HepG2 (cell line): ENCODE data around the gene RETREG2. TPM values are rescaled to one million over a fixed set of nuclear protein-coding genes. Genes with fewer than 3 reads are reported as not detected.

Experiments
- DRAP1 ChIP-seq: IDR thresholded peaks from 2 replicates; pipeline ENCODE4 v1.6.1; 2016; ENCODE audit warnings: missing genetic modification reagents, missing compliant biosample characterization
- GMEB2 ChIP-seq: IDR thresholded peaks from 2 replicates; pipeline ENCODE4 v1.6.1; 2016; ENCODE audit warnings: missing biosample characterization, missing genetic modification reagents, low read depth
- HOXA3 ChIP-seq: sonication (generic); formaldehyde crosslinking; IDR thresholded peaks from 2 replicates; pipeline ENCODE4 v1.5.0; 2020; ENCODE audit warnings: missing genetic modification reagents
- HOXA5 ChIP-seq: sonication (generic); formaldehyde crosslinking; IDR thresholded peaks from 2 replicates; pipeline ENCODE4 v1.4.0; 2020; ENCODE audit warnings: missing genetic modification reagents
- MAFK ChIP-seq, 2 experiments: IDR thresholded peaks in 1 of 2; conservative IDR thresholded peaks in 1 of 2; 2 replicates each; pipeline ENCODE4 v1.6.1; 2011; ENCODE audit warnings: improper control_type of control experiment in 2 of 2, low read length in 2 of 2
- MBD4 ChIP-seq: IDR thresholded peaks from 2 replicates; pipeline ENCODE4 v1.6.1; 2012; ENCODE audit warnings: low read length, inconsistent platforms, borderline replicate concordance
- MTA3 ChIP-seq: sonication (generic); formaldehyde crosslinking; IDR thresholded peaks from 2 replicates; pipeline ENCODE4 v1.4.0; 2020; ENCODE audit warnings: missing genetic modification reagents
- MYNN ChIP-seq: sonication (generic); formaldehyde crosslinking; IDR thresholded peaks from 2 replicates; pipeline ENCODE4 v1.4.0; 2020; ENCODE audit warnings: mild to moderate bottlenecking, low read depth, missing genetic modification reagents
- NFYC ChIP-seq: IDR thresholded peaks from 2 replicates; pipeline ENCODE4 v1.6.1; 2016; ENCODE audit warnings: missing genetic modification reagents, missing compliant biosample characterization
- PHF20 ChIP-seq: sonication (generic); formaldehyde crosslinking; IDR thresholded peaks from 2 replicates; pipeline ENCODE4 v1.5.0; 2020; ENCODE audit warnings: mild to moderate bottlenecking, missing genetic modification reagents
- PRMT3 ChIP-seq: sonication (generic); formaldehyde crosslinking; IDR thresholded peaks from 2 replicates; pipeline ENCODE4 v1.8.1; 2022; ENCODE audit warnings: low read depth, mild to moderate bottlenecking, moderate library complexity, missing genetic modification reagents, borderline replicate concordance
- TBX3 ChIP-seq: fragments of 450-650 bp; IDR thresholded peaks from 2 replicates; pipeline ENCODE4 v1.6.1; 2017; ENCODE audit warnings: antibody characterized with exemption, mild to moderate bottlenecking, inconsistent platforms, borderline replicate concordance
- THAP9 ChIP-seq: sonication (generic); formaldehyde crosslinking; IDR thresholded peaks from 2 replicates; pipeline ENCODE4; 2020; ENCODE audit warnings: missing genetic modification reagents, mild to moderate bottlenecking, borderline replicate concordance
- THRA ChIP-seq: sonication (generic); formaldehyde crosslinking; IDR thresholded peaks from 2 replicates; pipeline ENCODE4 v1.4.0; 2020; ENCODE audit warnings: missing genetic modification reagents, borderline replicate concordance
- ZNF317 ChIP-seq: sonication (generic); formaldehyde crosslinking; IDR thresholded peaks from 2 replicates; pipeline ENCODE4 v1.5.0; 2020; ENCODE audit warnings: mild to moderate bottlenecking, missing genetic modification reagents
- ZNF329 ChIP-seq: sonication (generic); formaldehyde crosslinking; IDR thresholded peaks from 2 replicates; pipeline ENCODE4 v1.9.0; 2021; ENCODE audit warnings: low read depth, mild to moderate bottlenecking, missing genetic modification reagents
- ZNF33B ChIP-seq: sonication (generic); formaldehyde crosslinking; IDR thresholded peaks from 2 replicates; pipeline ENCODE4 v1.5.1; 2020; ENCODE audit warnings: mild to moderate bottlenecking, missing genetic modification reagents
- ZNF496 ChIP-seq: sonication (generic); formaldehyde crosslinking; IDR thresholded peaks from 2 replicates; pipeline ENCODE4 v1.8.1; 2023; ENCODE audit warnings: mild to moderate bottlenecking, moderate library complexity, missing genetic modification reagents; ENCODE audit not compliant: insufficient replicate concordance
- ZNF747 ChIP-seq: sonication (generic); formaldehyde crosslinking; IDR thresholded peaks from 2 replicates; pipeline ENCODE4 v1.8.1; 2023; ENCODE audit warnings: missing genetic modification reagents, mild to moderate bottlenecking, borderline replicate concordance
- ZNF790 ChIP-seq: sonication (generic); formaldehyde crosslinking; IDR thresholded peaks from 2 replicates; pipeline ENCODE4 v1.8.0; 2022; ENCODE audit warnings: missing genetic modification reagents, mild to moderate bottlenecking, borderline replicate concordance
- ZNF800 ChIP-seq: sonication (generic); formaldehyde crosslinking; IDR thresholded peaks from 2 replicates; pipeline ENCODE4 v1.4.0; 2020; ENCODE audit warnings: missing genetic modification reagents
- polyA plus RNA-seq, 8 experiments: library from polyadenylated mRNA; depleted of rRNA in 3 of 8; stranded (reverse) in 7 of 8; unstranded in 1 of 8; fragments of >200 nt; fragmentation: Illumina TruSeq in 4 of 8; extraction: Trizol in 4 of 8; gene quantifications; 2 replicates each; pipeline versions ENCODE4 v1.2.1 to v1.2.3, GENCODE V29; 2011 to 2016; ENCODE audit warnings: low read depth in 4 of 8, missing spikeins in 1 of 8, mixed read lengths in 1 of 8; ENCODE audit not compliant: insufficient read depth in 1 of 8
- total RNA-seq, 5 experiments: library from RNA; depleted of rRNA; stranded (reverse); fragments of >200 nt; fragmentation: Illumina TruSeq; extraction: Trizol; gene quantifications; 2 replicates each; pipeline ENCODE4 v1.2.3, GENCODE V29; 2016; ENCODE audit warnings: low read depth in 1 of 5

Gene RETREG2
- total and polyA plus RNA-seq, 2 of the 13 experiments (the other 11 are each of a cell fraction or from before 2014, with no cell fraction given) = 86.0 to 134 TPM

- TF ChIP-seq ZNF329 (CRISPR knock-in tag) = no peak
- TF ChIP-seq MBD4 = no peak
- TF ChIP-seq MAFK (conservative IDR thresholded peaks at IDR 0.05 in 1 of 2, IDR thresholded peaks at IDR 0.05 in 1 of 2; ENCODE audit: low read length in 2 of 2) = 0 out of 4 replicates have a peak, but pooled peaks have one; percentile 1 to 8
- TF ChIP-seq THRA (CRISPR knock-in tag) = no peak
- TF ChIP-seq DRAP1 (CRISPR knock-in tag) = peak; percentile 86
- TF ChIP-seq NFYC = peak; percentile 100
- peak; percentile 56; the same call in 1 of the 2 replicates for TF ChIP-seq GMEB2 (CRISPR knock-in tag)
- TF ChIP-seq MTA3 = no peak
- peak; percentile 80 for TF ChIP-seq HOXA3 (CRISPR knock-in tag)
- TF ChIP-seq ZNF317 (CRISPR knock-in tag) = peak; percentile 70; the same call in 1 of the 2 replicates
- TF ChIP-seq HOXA5 (CRISPR knock-in tag) = peak; percentile 44; the same call in 1 of the 2 replicates
- TF ChIP-seq THAP9 = peak; percentile 73; the same call in 1 of the 2 replicates
- no peak for TF ChIP-seq PRMT3
- TF ChIP-seq ZNF800 (CRISPR knock-in tag) = no peak; the same call in 1 of the 2 replicates
- TF ChIP-seq ZNF790 (CRISPR knock-in tag) = peak; percentile 76; the same call in 1 of the 2 replicates
- peak; percentile 79; the same call in 1 of the 2 replicates for TF ChIP-seq ZNF33B
- peak; percentile 72; the same call in 1 of the 2 replicates for TF ChIP-seq TBX3
- no peak for TF ChIP-seq ZNF496
- TF ChIP-seq ZNF747 (CRISPR knock-in tag) = peak; percentile 68; the same call in 1 of the 2 replicates
- TF ChIP-seq PHF20 (CRISPR knock-in tag) = peak; percentile 73
- no peak; the same call in 1 of the 2 replicates for TF ChIP-seq MYNN (CRISPR knock-in tag)
Observed at GRCh38 chr2:219229305-219230058, 51.4 kb downstream of the RETREG2 start, which contains the start of the genes ANKZF1 and ATG9A (continued).
